ENCODE results near the gene TPST2.

- TF ChIP-seq POLR2AphosphoS5 (IDR thresholded peaks at IDR 0.05; ENCODE audit: borderline replicate concordance, low read depth, low read length) = no peak
- no peak for TF ChIP-seq EZH2 (IDR thresholded peaks at IDR 0.05)
Observed at GRCh38 chr22:26586556-26587325, 3.2 kb downstream of the TPST2 start.
